ENCODE measurements around the gene STXBP5. TPM values are rescaled to one million over a fixed set of nuclear protein-coding genes. Genes with fewer than 3 reads are reported as not detected.

The STXBP5 gene
- total RNA-seq, 1 experiment from 2014 or later, result 30.5 TPM

GRCh38 chr6:147437615-147438014 lies 233.4 kb downstream of the STXBP5 start:
- no peak for DNase-seq
- Histone ChIP-seq H3K9ac (ENCODE audit: low read length) (no peak overlapping the region), H3K4me1 (ENCODE audit: low read length) (no peaks in the 10 kb centered on the region), H3K9me2 (replicated peaks; ENCODE audit: insufficient read depth, low read length) (no peaks in the 10 kb centered on the region), H3K27ac (ENCODE audit: low read length) (no peak overlapping the region), H3K79me2 (ENCODE audit: low read length) (no peaks in the 10 kb centered on the region), H3K4me2 (ENCODE audit: low read depth, low read length, poor library complexity, severe bottlenecking) (no peak overlapping the region), H3K4me3 (ENCODE audit: low read length) (no peak overlapping the region), H3K27me3 (ENCODE audit: low read length) (no peaks in the 10 kb centered on the region), H4K20me1 (ENCODE audit: insufficient read depth, low read depth, low read length) (no peaks in the 10 kb centered on the region), H3K36me3 (ENCODE audit: insufficient read depth, low read length) (no peaks in the 10 kb centered on the region), H2AFZ (ENCODE audit: low read length) (no peak overlapping the region), H3K9me3 (ENCODE audit: low read length) (no peaks in the 10 kb centered on the region)

GRCh38 chr6:147438758-147439528 lies 234.7 kb downstream of the STXBP5 start:
- H3K27me3 ChIP-seq (ENCODE audit: low read length), result no peaks in the 10 kb centered on the region
- no peak overlapping the region for H3K4me2 ChIP-seq (ENCODE audit: low read depth, low read length, poor library complexity, severe bottlenecking)
- H3K4me1 ChIP-seq (ENCODE audit: low read length), result no peaks in the 10 kb centered on the region
- no peaks in the 10 kb centered on the region for H4K20me1 ChIP-seq (ENCODE audit: insufficient read depth, low read depth, low read length)
- H3K27ac ChIP-seq (ENCODE audit: low read length), result no peak overlapping the region
- no peaks in the 10 kb centered on the region for H3K9me2 ChIP-seq (replicated peaks; ENCODE audit: insufficient read depth, low read length)
- H3K9ac ChIP-seq (ENCODE audit: low read length), result no peak overlapping the region
- no peak overlapping the region for H3K4me3 ChIP-seq (ENCODE audit: low read length)
- no peaks in the 10 kb centered on the region for H3K79me2 ChIP-seq (ENCODE audit: low read length)
- no peaks in the 10 kb centered on the region for H3K36me3 ChIP-seq (ENCODE audit: insufficient read depth, low read length)
- H2AFZ ChIP-seq (ENCODE audit: low read length), result no peak overlapping the region
- no peaks in the 10 kb centered on the region for H3K9me3 ChIP-seq (ENCODE audit: low read length)
- DNase-seq, result no peak

Small RNAs within 50 kb of the gene (small RNA-seq; reads per million reads assigned to genes)
- gene AL355365.1, result not detected

All from Karpas-422 (cell line).